Breast epithelium (tissue), 4 donors: ENCODE measurements around the gene MARS1. TPM values are rescaled to one million over a fixed set of nuclear protein-coding genes. Genes with fewer than 3 reads are reported as not detected.

Source experiments
- DNase-seq, 2 donors: peaks; one replicate each; pipeline ENCODE4 v3.0.0-alpha.2; 2019; ENCODE audit warnings: low spot score in 2 of 2
- H3K27ac ChIP-seq, 2 donors: fragments of 200-600 bp; sonication (generic) in 1 of 2; one replicate each; pipeline ENCODE4 v1.5.1; 2016 to 2019; ENCODE audit warnings: mild to moderate bottlenecking in 1 of 2
- H3K27me3 ChIP-seq, 2 donors: fragments of 200-600 bp; sonication (generic) in 1 of 2; one replicate each; pipeline versions ENCODE4 v1.5.1 to v1.6.0; 2017 to 2019; ENCODE audit warnings: control low read depth in 1 of 2, mild to moderate bottlenecking in 1 of 2
- H3K36me3 ChIP-seq: fragments of 200-600 bp; one replicate; pipeline ENCODE4 v1.5.1; 2019
- H3K4me1 ChIP-seq, 2 donors: fragments of 200-600 bp; sonication (generic); one replicate each; pipeline ENCODE4 v1.5.1; 2016 to 2019; ENCODE audit warnings: control low read depth in 1 of 2
- H3K4me3 ChIP-seq, 3 donors: fragments of 200-600 bp; sonication (generic); 1 replicate in 2 of 3; 2 replicates in 1 of 3; pipeline ENCODE4 v1.5.1; 2016 to 2019; ENCODE audit warnings: mild to moderate bottlenecking in 3 of 3, moderate library complexity in 2 of 3
- H3K9me3 ChIP-seq, 2 donors: fragments of 200-600 bp; sonication (generic) in 1 of 2; one replicate each; pipeline ENCODE4 v1.5.1; 2016 to 2019; ENCODE audit warnings: control low read depth in 1 of 2
- POLR2A ChIP-seq: fragments of 450-650 bp; IDR thresholded peaks from one replicate; pipeline ENCODE4 v1.6.1; 2016; ENCODE audit warnings: antibody characterized with exemption, mild to moderate bottlenecking, moderate library complexity
- POLR2AphosphoS5 ChIP-seq, 3 donors: sonication (generic); formaldehyde crosslinking; IDR thresholded peaks; one replicate each; pipeline ENCODE4 v1.6.1; 2017; ENCODE audit warnings: antibody characterized with exemption in 3 of 3
- intact Hi-C: fragments of 100-400 bp; cut with DNase I; formaldehyde crosslinking; loops from one replicate; pipeline ENCODE4 v1.15.1; 2023; ENCODE audit warnings: low total_unique reads
- total RNA-seq, 3 donors: library from RNA; depleted of rRNA; stranded (reverse); fragments of >200 nt; gene quantifications; one replicate each; pipeline ENCODE4 v1.1.0, GENCODE V29; 2016
- TF ChIP-seq, protein P1 (sequence below), 3 donors: fragments of 450-650 bp; IDR thresholded peaks; one replicate each; pipeline ENCODE4 v1.5.1; 2016 to 2017; ENCODE audit warnings: antibody characterized with exemption in 3 of 3, mild to moderate bottlenecking in 3 of 3, moderate library complexity in 3 of 3

Gene MARS1
- total RNA-seq, 3 donors from 2014 or later = 39.2 to 65.9 (median 60.2) TPM

DNA sequence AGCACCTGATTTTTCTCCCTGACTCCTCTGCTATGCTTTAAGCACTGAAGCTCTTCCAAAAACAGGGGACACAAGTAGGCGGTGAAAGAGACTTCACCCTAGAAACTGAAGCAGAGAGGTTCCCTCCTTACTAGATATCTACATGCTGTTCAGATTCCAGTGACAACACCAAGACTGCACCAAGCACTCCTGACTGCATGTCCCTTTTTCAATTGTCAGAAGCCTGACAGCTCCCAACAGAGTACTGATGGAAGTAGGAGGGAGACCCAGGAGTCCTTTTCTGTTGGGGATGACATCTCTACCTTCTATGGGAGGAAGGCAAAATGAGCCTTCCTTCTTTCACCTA is 48.7 kb downstream of the MARS1 start:
- Histone ChIP-seq H3K27me3 (no peaks in the 10 kb centered on the region), H3K4me1 (no peaks in the 10 kb centered on the region), H3K27ac (no peak overlapping the region), H3K9me3 (no peaks in the 10 kb centered on the region), H3K4me3 (no peak overlapping the region), H3K36me3 (peaks cover 4% of the 10 kb centered on the region)
- intact Hi-C loops = no loop called here
- TF ChIP-seq POLR2AphosphoS5 (IDR thresholded peaks at IDR 0.05) = no peak
- TF ChIP-seq POLR2A = no peak
- TF ChIP-seq, protein P1, sequence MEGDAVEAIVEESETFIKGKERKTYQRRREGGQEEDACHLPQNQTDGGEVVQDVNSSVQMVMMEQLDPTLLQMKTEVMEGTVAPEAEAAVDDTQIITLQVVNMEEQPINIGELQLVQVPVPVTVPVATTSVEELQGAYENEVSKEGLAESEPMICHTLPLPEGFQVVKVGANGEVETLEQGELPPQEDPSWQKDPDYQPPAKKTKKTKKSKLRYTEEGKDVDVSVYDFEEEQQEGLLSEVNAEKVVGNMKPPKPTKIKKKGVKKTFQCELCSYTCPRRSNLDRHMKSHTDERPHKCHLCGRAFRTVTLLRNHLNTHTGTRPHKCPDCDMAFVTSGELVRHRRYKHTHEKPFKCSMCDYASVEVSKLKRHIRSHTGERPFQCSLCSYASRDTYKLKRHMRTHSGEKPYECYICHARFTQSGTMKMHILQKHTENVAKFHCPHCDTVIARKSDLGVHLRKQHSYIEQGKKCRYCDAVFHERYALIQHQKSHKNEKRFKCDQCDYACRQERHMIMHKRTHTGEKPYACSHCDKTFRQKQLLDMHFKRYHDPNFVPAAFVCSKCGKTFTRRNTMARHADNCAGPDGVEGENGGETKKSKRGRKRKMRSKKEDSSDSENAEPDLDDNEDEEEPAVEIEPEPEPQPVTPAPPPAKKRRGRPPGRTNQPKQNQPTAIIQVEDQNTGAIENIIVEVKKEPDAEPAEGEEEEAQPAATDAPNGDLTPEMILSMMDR (IDR thresholded peaks at IDR 0.05) = no peak
- no peak for DNase-seq

DNA sequence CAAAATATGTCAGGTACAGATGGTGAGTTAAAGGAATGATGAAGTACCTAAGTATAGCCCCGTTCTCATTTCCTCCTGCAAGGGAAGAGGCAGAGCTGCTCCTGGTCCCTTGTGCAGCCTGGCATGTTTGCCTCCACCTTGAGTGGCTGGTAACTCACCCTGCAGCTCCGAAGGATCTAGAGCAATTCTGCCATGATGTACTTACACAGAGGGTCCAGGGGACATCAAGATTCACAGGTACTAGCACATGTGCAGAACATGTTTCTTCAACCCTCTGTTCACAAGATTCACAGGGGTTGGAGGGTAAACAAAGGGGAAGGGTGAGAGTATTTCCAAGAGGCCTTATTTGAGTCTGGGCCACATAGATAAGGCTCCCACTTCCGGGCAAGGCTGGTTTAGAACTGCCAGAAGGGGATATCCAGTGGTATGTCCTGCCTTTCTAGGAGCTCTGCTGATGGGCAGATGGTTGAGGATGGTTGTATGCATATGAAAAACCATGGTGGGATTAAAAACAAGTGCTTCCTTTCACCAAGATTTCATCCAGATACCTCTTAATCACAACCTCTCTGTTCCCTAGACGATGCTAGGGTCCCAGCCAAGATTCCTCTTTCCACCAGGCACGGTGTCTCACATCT is 51.4 kb downstream of the MARS1 start:
- Histone ChIP-seq H3K9me3 (no peaks in the 10 kb centered on the region), H3K36me3 (no peaks in the 10 kb centered on the region), H3K4me3 (no peak overlapping the region), H3K4me1 (no peaks in the 10 kb centered on the region), H3K27me3 (no peaks in the 10 kb centered on the region), H3K27ac (no peak overlapping the region)
- TF ChIP-seq POLR2AphosphoS5 (IDR thresholded peaks at IDR 0.05) (no peak), POLR2A (no peak)
- TF ChIP-seq, protein P1 (IDR thresholded peaks at IDR 0.05) = no peak
- intact Hi-C loops = no loop called here
- DNase-seq = no peak

DNA sequence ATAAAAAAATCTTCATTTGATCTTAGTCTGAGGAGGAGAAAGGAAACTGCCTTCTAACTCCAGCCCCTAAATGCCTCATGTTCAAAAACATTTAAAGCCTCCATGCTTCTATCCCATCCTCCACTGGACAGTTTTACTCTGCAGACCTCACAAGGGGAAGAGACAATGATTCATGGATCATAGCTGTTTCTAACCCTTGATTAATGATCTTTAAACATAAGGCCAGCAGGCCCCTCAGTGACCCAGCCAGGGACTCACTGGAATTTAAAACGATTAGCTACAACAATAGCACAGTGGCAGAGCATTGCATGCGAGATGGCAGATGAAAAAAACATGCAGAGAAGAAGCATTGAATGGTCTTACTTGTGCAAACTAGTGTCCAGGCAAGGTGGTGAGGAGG is 53.1 kb downstream of the MARS1 start:
- TF ChIP-seq POLR2AphosphoS5 (IDR thresholded peaks at IDR 0.05) (no peak), POLR2A (no peak)
- TF ChIP-seq, protein P1 (IDR thresholded peaks at IDR 0.05) = no peak
- Histone ChIP-seq H3K27ac (no peak overlapping the region), H3K9me3 (no peaks in the 10 kb centered on the region), H3K36me3 (no peaks in the 10 kb centered on the region), H3K4me3 (no peak overlapping the region), H3K27me3 (no peaks in the 10 kb centered on the region), H3K4me1 (peaks cover 4 to 6% of the 10 kb centered on the region in 2 donors)
- DNase-seq = no peak
- intact Hi-C loops = no loop called here

DNA sequence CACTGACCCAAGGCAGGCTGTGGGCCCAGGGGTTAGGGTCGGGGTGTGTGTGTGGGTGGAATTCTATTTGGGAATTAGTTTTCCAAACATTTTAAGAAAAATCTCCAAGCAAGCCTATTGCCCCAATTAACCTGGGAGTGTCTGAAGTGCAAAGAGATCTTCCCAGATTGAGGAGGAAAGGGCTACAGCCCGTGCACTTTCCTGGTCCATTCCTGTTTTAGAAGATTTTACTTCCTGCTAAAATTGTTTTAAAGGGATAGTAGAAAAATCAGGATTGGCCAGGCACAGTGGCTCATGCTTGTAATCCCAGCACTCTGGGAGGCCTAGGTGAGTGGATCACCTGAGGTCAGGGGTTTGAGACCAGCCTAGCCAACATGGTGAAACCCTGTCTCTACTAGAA is 53.8 kb downstream of the MARS1 start:
- DNase-seq = no peak
- no peaks in the 10 kb centered on the region for H3K36me3 ChIP-seq
- H3K27ac ChIP-seq = no peak overlapping the region
- no peaks in the 10 kb centered on the region for H3K9me3 ChIP-seq
- H3K4me1 ChIP-seq = peaks cover 6 to 7% of the 10 kb centered on the region in 2 donors
- intact Hi-C loops = no loop called here
- TF ChIP-seq, protein P1 (IDR thresholded peaks at IDR 0.05) = no peak
- no peak for TF ChIP-seq POLR2AphosphoS5 (IDR thresholded peaks at IDR 0.05)
- no peak overlapping the region for H3K4me3 ChIP-seq
- no peaks in the 10 kb centered on the region for H3K27me3 ChIP-seq

DNA sequence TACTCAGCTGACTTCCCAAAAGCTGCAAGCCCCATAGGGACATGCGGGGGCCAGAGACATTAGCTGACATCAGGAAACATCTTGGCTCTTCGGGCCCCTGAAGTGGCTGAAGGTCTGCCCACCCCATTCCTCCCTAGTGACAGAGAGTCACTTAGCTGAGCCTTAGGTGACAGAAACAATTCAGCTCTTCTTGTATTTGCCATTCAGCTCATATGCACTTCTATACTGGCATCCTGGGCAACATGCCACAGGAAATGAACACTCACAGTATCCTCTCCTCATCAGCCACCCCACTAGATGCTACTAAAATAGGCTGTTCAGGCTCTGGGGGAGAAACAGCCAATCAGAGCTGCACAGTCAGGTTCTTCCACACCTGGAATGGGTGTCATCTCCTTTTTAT is 55.7 kb downstream of the MARS1 start:
- Histone ChIP-seq H3K27ac (no peak overlapping the region), H3K36me3 (no peaks in the 10 kb centered on the region), H3K4me1 (peaks cover 6 to 7% of the 10 kb centered on the region in 2 donors), H3K4me3 (no peak overlapping the region), H3K9me3 (no peaks in the 10 kb centered on the region), H3K27me3 (no peaks in the 10 kb centered on the region)
- no peak for DNase-seq
- intact Hi-C loops = no loop called here
- no peak for TF ChIP-seq POLR2AphosphoS5 (IDR thresholded peaks at IDR 0.05)
- no peak for TF ChIP-seq POLR2A
- TF ChIP-seq, protein P1 (IDR thresholded peaks at IDR 0.05) = no peak
